ENCODE measurements around the gene DHRS7.

Gene DHRS7

GRCh38 chr14:60188696-60189095 is 23.5 kb upstream of the DHRS7 start:
- CTCF ChIA-PET = no interaction called here
- no peak for DNase-seq (ENCODE audit: extremely low spot score)
- TF ChIP-seq BHLHE40 (IDR thresholded peaks at IDR 0.05; ENCODE audit: borderline replicate concordance) (no peak), TARDBP (IDR thresholded peaks at IDR 0.05) (no peak), FOXK2 (IDR thresholded peaks at IDR 0.05) (no peak), LEF1 (IDR thresholded peaks at IDR 0.05; ENCODE audit: borderline replicate concordance) (no peak), HDGF (IDR thresholded peaks at IDR 0.05; ENCODE audit: borderline replicate concordance) (no peak), L3MBTL2 (conservative IDR thresholded peaks at IDR 0.05) (no peak), ZNF384 (IDR thresholded peaks at IDR 0.05) (no peak), CTBP1 (IDR thresholded peaks at IDR 0.05; ENCODE audit: borderline replicate concordance) (no peak), SP1 (IDR thresholded peaks at IDR 0.05) (no peak), SUZ12 (IDR thresholded peaks at IDR 0.05) (no peak), ARNT (IDR thresholded peaks at IDR 0.05) (no peak), NFRKB (IDR thresholded peaks at IDR 0.05) (no peak), FOXM1 (IDR thresholded peaks at IDR 0.05; ENCODE audit: borderline replicate concordance) (no peak), FOXA1 (IDR thresholded peaks at IDR 0.05) (no peak)
- TF ChIP-seq, protein P1, sequence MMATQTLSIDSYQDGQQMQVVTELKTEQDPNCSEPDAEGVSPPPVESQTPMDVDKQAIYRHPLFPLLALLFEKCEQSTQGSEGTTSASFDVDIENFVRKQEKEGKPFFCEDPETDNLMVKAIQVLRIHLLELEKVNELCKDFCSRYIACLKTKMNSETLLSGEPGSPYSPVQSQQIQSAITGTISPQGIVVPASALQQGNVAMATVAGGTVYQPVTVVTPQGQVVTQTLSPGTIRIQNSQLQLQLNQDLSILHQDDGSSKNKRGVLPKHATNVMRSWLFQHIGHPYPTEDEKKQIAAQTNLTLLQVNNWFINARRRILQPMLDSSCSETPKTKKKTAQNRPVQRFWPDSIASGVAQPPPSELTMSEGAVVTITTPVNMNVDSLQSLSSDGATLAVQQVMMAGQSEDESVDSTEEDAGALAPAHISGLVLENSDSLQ (IDR thresholded peaks at IDR 0.05) = no peak
- POLR2A ChIA-PET = interaction anchor here (0.9 kb wide), 1 partner anchor 60 kb away, joined by 4 read pairs; the partner anchor contains the start of gene PPM1A

- CTCF ChIA-PET = no interaction called here
- TF ChIP-seq ZNF384 (IDR thresholded peaks at IDR 0.05) (no peak), LEF1 (IDR thresholded peaks at IDR 0.05; ENCODE audit: borderline replicate concordance) (no peak), NFRKB (IDR thresholded peaks at IDR 0.05) (no peak), SP1 (IDR thresholded peaks at IDR 0.05) (no peak), ELF4 (IDR thresholded peaks at IDR 0.05) (no peak), FOXM1 (IDR thresholded peaks at IDR 0.05; ENCODE audit: borderline replicate concordance) (no peak), ARNT (IDR thresholded peaks at IDR 0.05) (no peak), SUZ12 (IDR thresholded peaks at IDR 0.05) (no peak), FOXA1 (IDR thresholded peaks at IDR 0.05) (no peak), BHLHE40 (IDR thresholded peaks at IDR 0.05; ENCODE audit: borderline replicate concordance) (no peak), CTBP1 (IDR thresholded peaks at IDR 0.05; ENCODE audit: borderline replicate concordance) (no peak), FOXK2 (IDR thresholded peaks at IDR 0.05) (no peak), L3MBTL2 (conservative IDR thresholded peaks at IDR 0.05) (no peak), TARDBP (IDR thresholded peaks at IDR 0.05) (no peak), HDGF (IDR thresholded peaks at IDR 0.05; ENCODE audit: borderline replicate concordance) (no peak)
- TF ChIP-seq, protein P1 (IDR thresholded peaks at IDR 0.05) = no peak
- no peak for DNase-seq (ENCODE audit: extremely low spot score)
- POLR2A ChIA-PET = interaction anchor here (1.5 kb wide), 1 partner anchor 61 kb away, joined by 5 read pairs; the partner anchor contains the start of gene PPM1A
These were observed 22.9 kb upstream of the DHRS7 start for GRCh38 chr14:60188115-60188514.

- TF ChIP-seq, protein P1 (IDR thresholded peaks at IDR 0.05) = no peak
- TF ChIP-seq SP1 (IDR thresholded peaks at IDR 0.05) (no peak), ELF4 (IDR thresholded peaks at IDR 0.05) (no peak), FOXK2 (IDR thresholded peaks at IDR 0.05) (no peak), FOXA1 (IDR thresholded peaks at IDR 0.05) (no peak), LEF1 (IDR thresholded peaks at IDR 0.05; ENCODE audit: borderline replicate concordance) (no peak), ZNF384 (IDR thresholded peaks at IDR 0.05) (no peak)
- ChIA-PET POLR2A (interaction anchor here (1.2 kb wide), 1 partner anchor 64 kb away, joined by 5 read pairs; the partner anchor contains the start of gene PPM1A), CTCF (interaction anchor here (0.9 to 4.8 kb wide), 5 partner anchors 120 to 678 kb away, joined by 3 to 28 read pairs (median 4); partner anchors contain the start of gene CCDC175)
- DNase-seq (ENCODE audit: extremely low spot score) = no peak
These were observed 19.8 kb upstream of the DHRS7 start for GRCh38 chr14:60184905-60185555.

GRCh38 chr14:60184146-60184904 is 19.1 kb upstream of the DHRS7 start:
- ChIA-PET POLR2A (interaction anchor here (1.2 to 1.5 kb wide), 2 partner anchors 19 to 65 kb away, joined by 5 read pairs; partner anchors contain the start of genes DHRS7 and PPM1A), CTCF (interaction anchor here (0.6 to 4.8 kb wide), 9 partner anchors 31 to 677 kb away, joined by 3 to 28 read pairs (median 3); partner anchors contain the start of gene CCDC175)
- peak; percentile 36 for DNase-seq (ENCODE audit: extremely low spot score)
- TF ChIP-seq CTBP1 (IDR thresholded peaks at IDR 0.05; ENCODE audit: borderline replicate concordance) (no peak), NFRKB (IDR thresholded peaks at IDR 0.05) (no peak)
- TF ChIP-seq, protein P1 (IDR thresholded peaks at IDR 0.05) = peak; percentile 85

DNA sequence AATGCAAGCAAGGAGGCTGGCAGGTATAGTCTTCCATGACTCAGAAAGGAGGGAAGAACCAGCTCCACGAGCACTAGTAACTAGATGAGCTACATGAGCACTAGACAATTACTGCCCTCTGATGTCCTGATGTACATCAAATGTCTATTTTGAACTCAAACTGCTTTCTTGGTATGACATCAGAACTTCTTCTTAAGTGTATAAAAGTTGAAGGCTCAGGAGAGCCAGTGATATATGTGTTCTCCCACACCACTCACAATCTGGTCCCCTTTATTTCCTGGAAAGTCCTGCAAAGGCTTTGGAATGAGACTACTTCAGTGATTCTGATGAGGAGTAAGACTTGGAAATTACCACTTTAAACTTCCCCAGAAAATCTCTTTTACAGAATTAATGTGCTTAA is 18.5 kb upstream of the DHRS7 start:
- ChIA-PET CTCF (interaction anchor here (0.6 to 4.8 kb wide), 5 partner anchors 83 to 672 kb away, joined by 3 to 28 read pairs (median 3); partner anchors contain the start of gene CCDC175), POLR2A (interaction anchor here (1.2 to 1.5 kb wide), 2 partner anchors 18 to 65 kb away, joined by 5 read pairs; partner anchors contain the start of genes DHRS7 and PPM1A)
- TF ChIP-seq SP1 (IDR thresholded peaks at IDR 0.05) (no peak), FOXA1 (IDR thresholded peaks at IDR 0.05) (no peak), LEF1 (IDR thresholded peaks at IDR 0.05; ENCODE audit: borderline replicate concordance) (no peak), NFRKB (IDR thresholded peaks at IDR 0.05) (no peak), TARDBP (IDR thresholded peaks at IDR 0.05) (no peak), SUZ12 (IDR thresholded peaks at IDR 0.05) (no peak)
- no peak for DNase-seq (ENCODE audit: extremely low spot score)

All from HEK293T (cell line).